ENCODE measurements around the gene ATP5F1A. TPM values are rescaled to one million over a fixed set of nuclear protein-coding genes. Genes with fewer than 3 reads are reported as not detected.
"Not testable (repeated sequence)": the region's sequence is repeated elsewhere in the genome, so short reads cannot be mapped to it uniquely, and the experiment has no call there.

ATP5F1A gene
- total RNA-seq (2014; rRNA removed; shearing (Covaris generic)), result 680 and 776 TPM in 2 replicates

DNA sequence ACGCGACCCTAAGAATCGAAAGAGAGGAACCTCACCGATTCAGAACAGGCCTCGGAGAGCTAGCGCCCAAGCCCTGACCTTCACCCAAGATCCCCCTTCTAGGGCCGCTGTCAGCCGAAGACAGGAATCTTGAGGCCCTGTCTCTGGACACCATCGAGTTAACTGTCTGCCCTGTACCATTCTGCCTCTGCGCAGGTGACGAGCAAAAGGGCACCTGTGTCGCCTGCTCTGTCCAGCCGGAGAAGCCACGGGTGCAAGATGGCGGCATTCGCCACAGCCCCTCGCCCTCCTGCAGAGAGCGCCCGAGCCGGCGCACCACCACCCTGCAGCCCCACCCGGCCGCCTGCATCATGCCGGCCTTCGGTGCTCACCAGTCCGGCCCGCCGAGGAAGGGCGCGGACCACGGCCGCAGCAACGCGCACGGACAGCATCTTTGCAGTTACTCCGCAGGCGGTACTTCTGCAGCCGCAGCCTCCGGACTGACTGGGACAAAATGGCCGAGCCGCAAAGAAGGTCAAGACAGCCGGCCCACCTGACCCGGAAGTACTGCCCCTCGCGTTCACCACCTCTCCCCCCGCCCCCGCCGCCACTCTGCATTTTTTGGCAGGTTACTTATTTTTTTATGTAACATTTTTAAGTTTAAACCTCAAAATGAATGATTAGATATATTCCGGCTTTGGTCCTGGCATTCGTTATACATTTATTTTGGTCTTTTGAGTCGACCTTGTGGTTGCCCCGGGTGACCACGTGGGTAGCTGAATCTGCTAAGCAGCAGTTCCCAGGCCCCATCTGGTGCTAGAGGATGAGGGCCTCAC is at the start of gene ATP5F1A:
TSS of gene ATP5F1A (minus strand) at position 496 of the 815 bp plus-strand sequence. CDS start at position 431, 65 bp downstream.
- peaks cover 47% of the 10 kb centered on the region for H3K36me3 ChIP-seq
- H3K27me3 ChIP-seq (replicated peaks), result no peaks in the 10 kb centered on the region
- peak within 1 kb of the TSS; percentile 62 for H3K27ac ChIP-seq
- H3K4me3 ChIP-seq, result peak within 1 kb of the TSS; percentile 96
- H3K9me3 ChIP-seq (replicated peaks), result 0 out of 2 replicates have a peak, but pooled peaks cover 2% of the 10 kb centered on the region
- DNase-seq (ENCODE audit: low read depth in 1 of 2, low spot score in 2 of 2), result peak; percentile 86 to 92
- H3K4me1 ChIP-seq (replicated peaks), result peaks cover 24% of the 10 kb centered on the region

DNA sequence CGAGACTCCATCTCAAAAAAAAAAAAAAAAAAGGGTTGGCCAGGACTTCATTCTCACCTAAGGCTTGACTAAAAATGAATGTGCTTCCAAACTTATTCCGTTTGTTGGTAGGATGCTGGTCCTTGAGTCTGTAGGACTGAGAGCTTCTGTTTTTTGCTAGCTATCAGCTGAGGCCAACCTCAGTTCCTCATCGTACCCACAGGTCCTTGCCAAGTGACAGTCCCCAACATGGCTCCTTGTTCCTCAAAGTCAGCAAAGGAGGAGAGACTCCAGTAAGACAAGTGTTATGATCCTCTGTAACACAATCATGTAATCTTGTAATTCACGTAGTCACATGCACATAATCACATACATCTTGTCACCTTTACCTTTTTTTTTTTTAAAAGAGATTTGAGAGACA is 43.1 kb upstream of the ATP5F1A start:
- DNase-seq (ENCODE audit: low read depth in 1 of 2, low spot score in 2 of 2), result no peak
- H3K36me3 ChIP-seq, result no peaks in the 10 kb centered on the region
- no peak overlapping the region for H3K27ac ChIP-seq
- H3K9me3 ChIP-seq (replicated peaks), result no peaks in the 10 kb centered on the region
- H3K4me3 ChIP-seq, result no peak overlapping the region
- no peaks in the 10 kb centered on the region for H3K27me3 ChIP-seq (replicated peaks)
- H3K4me1 ChIP-seq (replicated peaks), result peaks cover 12% of the 10 kb centered on the region

DNA sequence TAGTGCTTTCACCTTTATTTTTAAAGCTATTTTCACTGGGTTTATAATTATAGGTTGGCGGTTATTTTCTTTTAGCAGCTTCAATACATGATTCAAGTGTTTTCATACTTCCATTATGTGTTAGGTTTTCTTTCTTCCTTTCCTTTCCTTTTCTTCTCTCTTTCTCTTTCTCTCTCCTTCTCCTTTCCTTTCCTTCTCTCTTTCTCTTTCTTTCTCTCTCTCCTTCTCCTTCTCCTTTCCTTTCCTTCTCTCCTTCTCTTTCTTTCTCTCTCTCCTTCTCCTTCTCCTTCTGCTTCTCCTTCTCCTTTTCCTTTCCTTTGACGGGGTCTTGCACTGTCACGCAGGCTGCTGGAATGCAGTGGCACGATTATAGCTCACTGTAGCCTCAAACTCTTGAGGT is 42.1 kb upstream of the ATP5F1A start:
- H3K27me3 ChIP-seq (replicated peaks), result no peaks in the 10 kb centered on the region
- H3K4me3 ChIP-seq, result no peak overlapping the region
- no peak for DNase-seq (ENCODE audit: low read depth in 1 of 2, low spot score in 2 of 2)
- peaks cover 12% of the 10 kb centered on the region for H3K4me1 ChIP-seq (replicated peaks)
- H3K9me3 ChIP-seq (replicated peaks), result no peaks in the 10 kb centered on the region
- no peak overlapping the region for H3K27ac ChIP-seq
- H3K36me3 ChIP-seq, result no peaks in the 10 kb centered on the region

DNA sequence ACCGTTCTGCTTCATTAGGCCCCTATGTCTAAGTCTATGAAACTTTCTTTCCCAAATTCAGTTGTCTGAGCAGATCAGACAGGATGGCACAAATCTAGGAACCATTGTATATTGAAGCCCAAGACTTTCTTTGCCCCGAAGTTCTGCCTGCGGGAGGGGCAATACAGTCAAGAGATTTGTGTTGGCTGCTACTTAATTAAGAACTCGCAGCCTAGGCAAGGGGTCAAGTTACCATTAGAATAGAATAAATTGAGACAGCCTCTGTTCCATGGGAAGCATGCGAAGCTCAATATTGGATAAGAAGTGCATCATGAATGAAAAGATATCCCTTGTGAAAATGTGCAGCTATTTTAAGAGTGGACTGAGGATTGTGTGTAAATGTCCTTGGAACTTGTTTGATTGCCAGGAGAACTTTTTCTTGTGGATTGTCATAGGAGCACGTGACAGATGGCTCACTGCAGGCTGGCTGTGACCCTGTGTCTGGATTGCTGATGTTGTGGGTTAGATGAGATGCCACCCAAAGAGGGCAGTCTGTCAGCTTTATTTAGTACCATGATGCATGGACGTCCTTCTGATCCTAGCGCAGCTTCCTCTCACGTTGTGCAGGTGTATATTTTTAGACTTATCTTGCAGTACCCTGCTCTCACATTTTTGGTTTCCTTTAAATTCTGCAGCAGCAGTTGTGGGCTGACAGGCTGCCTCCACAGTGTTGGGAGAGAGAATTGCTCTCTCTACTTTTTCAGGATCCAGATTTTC is 37.0 kb upstream of the ATP5F1A start:
- 0 out of 2 replicates have a peak, but pooled peaks cover 4% of the 10 kb centered on the region for H3K4me1 ChIP-seq (replicated peaks)
- no peak for DNase-seq (ENCODE audit: low read depth in 1 of 2, low spot score in 2 of 2)

DNA sequence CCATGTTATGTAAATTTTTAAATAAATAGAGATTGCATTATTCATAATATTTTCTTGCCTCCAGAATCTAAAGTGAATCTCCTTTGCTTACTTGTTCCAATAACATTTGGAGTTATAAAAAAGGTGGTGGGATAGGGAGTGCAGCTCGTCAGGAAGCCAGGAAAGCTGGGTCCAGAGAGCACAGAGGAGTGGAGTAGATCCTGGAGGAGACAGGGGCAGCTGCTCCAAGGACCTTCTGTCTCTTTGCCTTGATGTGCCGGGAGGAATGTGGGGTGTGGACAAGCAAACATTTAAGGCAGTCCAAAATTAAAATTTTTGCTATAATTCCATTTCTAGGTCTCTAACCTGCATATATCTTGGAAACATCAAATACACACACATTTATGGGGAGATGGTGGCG is 35.4 kb upstream of the ATP5F1A start:
- Histone ChIP-seq H3K36me3 (peaks cover 16% of the 10 kb centered on the region), H3K9me3 (replicated peaks) (no peaks in the 10 kb centered on the region), H3K4me1 (replicated peaks) (0 out of 2 replicates have a peak, but pooled peaks cover 4% of the 10 kb centered on the region), H3K27ac (no peak overlapping the region), H3K27me3 (replicated peaks) (no peaks in the 10 kb centered on the region), H3K4me3 (no peak overlapping the region)
- DNase-seq (ENCODE audit: low read depth in 1 of 2, low spot score in 2 of 2), result no peak

More for the DNA sequence above, 37.0 kb upstream of the ATP5F1A start:
- Histone ChIP-seq H3K27ac (no peak overlapping the region), H3K27me3 (replicated peaks) (no peaks in the 10 kb centered on the region), H3K9me3 (replicated peaks) (no peaks in the 10 kb centered on the region), H3K36me3 (peaks cover under 1% of the 10 kb centered on the region), H3K4me3 (no peak overlapping the region)

DNA sequence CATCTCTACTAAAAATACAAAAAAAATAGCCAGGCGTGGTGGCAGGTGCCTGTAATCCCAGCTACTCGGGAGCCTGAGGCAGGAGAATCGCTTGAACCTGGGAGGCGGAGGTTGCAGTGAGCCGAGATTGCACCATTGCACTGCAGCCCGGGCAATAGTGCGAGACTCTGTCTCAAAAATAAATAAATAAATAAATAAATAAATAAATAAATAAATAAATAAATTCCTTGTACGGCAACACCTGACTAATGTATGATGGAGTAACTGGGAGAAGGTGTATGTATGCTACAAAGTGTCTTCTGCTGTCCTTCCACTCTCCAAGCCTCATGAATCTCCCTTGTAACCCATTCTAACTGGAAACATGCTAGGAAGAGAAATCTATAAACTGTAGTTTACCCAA is 32.5 kb upstream of the ATP5F1A start:
- H3K27ac ChIP-seq; DNase-seq (ENCODE audit: low read depth in 1 of 2, low spot score in 2 of 2); H3K4me3 ChIP-seq; H3K4me1 ChIP-seq (replicated peaks); H3K9me3 ChIP-seq (replicated peaks); H3K27me3 ChIP-seq (replicated peaks): not testable (repeated sequence)
- H3K36me3 ChIP-seq, result peaks cover 34% of the 10 kb centered on the region

DNA sequence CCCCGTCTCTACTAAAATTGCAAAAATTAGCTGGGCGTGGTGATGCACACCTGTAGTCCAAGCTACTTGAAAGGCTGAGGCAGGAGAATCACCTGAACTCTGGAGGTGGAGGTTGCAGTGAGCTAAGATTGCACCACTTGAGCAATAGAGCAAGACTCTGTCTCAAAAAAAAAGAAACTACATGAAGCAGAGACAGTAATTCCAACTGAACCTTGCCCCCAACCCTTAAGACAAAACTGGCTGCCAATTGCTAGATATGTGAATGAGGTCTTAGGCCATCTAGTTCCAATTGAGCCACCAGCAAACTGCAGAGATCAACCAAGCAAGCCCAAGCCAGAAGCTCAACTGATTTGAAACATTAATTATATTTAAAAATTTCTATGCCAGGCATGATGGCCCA is 32.0 kb upstream of the ATP5F1A start:
- H3K27ac ChIP-seq, result no peak overlapping the region
- H3K4me3 ChIP-seq, result no peak overlapping the region
- no peaks in the 10 kb centered on the region for H3K9me3 ChIP-seq (replicated peaks)
- H3K27me3 ChIP-seq (replicated peaks), result no peaks in the 10 kb centered on the region
- DNase-seq (ENCODE audit: low read depth in 1 of 2, low spot score in 2 of 2), result no peak
- peaks cover 36% of the 10 kb centered on the region for H3K36me3 ChIP-seq
- H3K4me1 ChIP-seq (replicated peaks), result 0 out of 2 replicates have a peak, but pooled peaks cover 4% of the 10 kb centered on the region

DNA sequence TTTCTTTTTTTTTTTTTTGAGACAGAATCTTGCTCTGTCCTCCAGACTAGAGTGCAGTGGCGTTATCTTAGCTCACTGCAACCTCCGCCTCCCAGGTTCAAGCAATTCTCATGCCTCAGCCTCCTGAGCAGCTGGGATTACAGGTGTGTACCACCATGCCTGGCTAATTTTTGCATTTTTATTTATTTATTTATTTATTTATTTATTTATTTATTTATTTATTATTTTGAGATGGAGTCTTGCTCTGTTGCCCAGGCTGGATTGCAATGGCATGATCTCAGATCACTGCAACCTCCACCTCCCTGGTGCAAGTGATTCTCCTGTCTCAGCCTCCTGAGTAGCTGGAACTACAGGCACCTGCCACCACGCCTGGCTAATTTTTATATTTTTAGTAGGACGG is 28.5 kb upstream of the ATP5F1A start:
- not testable (repeated sequence) for H3K27me3 ChIP-seq (replicated peaks); H3K27ac ChIP-seq; H3K9me3 ChIP-seq (replicated peaks); DNase-seq (ENCODE audit: low read depth in 1 of 2, low spot score in 2 of 2); H3K4me3 ChIP-seq; H3K4me1 ChIP-seq (replicated peaks)
- peaks cover 57% of the 10 kb centered on the region for H3K36me3 ChIP-seq

DNA sequence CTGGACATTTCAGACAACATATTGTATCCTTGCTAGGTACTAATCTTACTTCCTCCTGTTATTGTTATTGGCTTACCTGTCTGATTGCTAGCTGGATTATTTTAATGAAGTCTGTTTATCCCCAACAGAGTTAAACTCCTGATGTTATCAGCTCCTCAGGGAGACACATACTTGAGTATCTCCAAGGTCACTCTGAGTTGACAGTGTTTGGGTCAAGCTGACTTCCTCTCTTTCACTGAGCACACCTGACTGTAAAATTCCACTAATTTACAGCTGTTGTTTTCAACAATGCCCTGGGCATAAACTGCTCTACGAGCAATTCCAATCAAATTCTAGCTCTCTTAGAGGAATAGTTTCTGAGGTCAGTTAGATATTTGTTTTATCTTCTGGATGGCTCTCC is 15.7 kb upstream of the ATP5F1A start:
- Histone ChIP-seq H3K4me1 (replicated peaks) (no peaks in the 10 kb centered on the region), H3K4me3 (no peak overlapping the region), H3K9me3 (replicated peaks) (no peaks in the 10 kb centered on the region), H3K27ac (no peak overlapping the region), H3K27me3 (replicated peaks) (no peaks in the 10 kb centered on the region), H3K36me3 (peaks cover 48% of the 10 kb centered on the region)
- no peak for DNase-seq (ENCODE audit: low read depth in 1 of 2, low spot score in 2 of 2)

DNA sequence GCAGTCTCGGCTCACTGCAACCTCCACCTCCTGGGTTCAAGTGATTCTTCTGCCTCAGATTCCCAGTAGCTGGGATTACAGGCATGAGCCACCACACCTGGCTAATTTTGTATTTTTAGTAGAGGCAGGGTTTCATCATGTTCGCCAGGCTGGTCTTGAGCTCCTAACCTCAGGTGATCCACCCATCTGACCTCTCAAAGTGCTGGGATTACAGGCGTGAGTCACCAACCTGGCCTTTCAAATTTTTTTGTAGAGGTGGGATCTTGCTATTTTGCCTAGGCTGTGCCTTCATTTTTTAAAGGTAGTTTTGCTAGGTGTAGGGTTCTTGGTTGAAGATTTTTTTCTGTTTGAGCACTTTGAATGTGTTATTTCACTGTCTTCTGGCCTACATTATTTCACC is 12.3 kb upstream of the ATP5F1A start:
- no peak for DNase-seq (ENCODE audit: low read depth in 1 of 2, low spot score in 2 of 2)
- Histone ChIP-seq H3K4me1 (replicated peaks) (no peaks in the 10 kb centered on the region), H3K27ac (no peak overlapping the region), H3K27me3 (replicated peaks) (no peaks in the 10 kb centered on the region), H3K36me3 (peaks cover 48% of the 10 kb centered on the region), H3K9me3 (replicated peaks) (no peaks in the 10 kb centered on the region), H3K4me3 (no peak overlapping the region)

DNA sequence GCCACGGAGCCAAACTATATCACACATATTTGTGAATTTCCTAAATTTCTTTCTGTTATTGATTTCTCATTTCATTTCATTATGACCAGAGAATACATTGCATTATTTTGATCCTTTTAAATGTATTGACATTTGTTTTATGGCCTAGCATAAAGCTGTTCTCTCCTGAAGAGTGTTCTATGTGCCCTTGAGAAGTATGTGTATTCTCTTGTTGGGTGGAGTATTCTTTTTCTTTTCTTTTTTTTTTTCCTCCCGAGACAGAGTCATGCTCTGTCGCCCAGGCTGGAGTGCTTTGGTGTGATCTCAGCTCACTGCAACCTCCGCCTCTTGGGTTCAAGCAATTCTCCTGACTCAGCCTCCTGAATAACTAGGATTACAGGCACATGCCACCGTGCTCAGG is 11.3 kb upstream of the ATP5F1A start:
- no peak for DNase-seq (ENCODE audit: low read depth in 1 of 2, low spot score in 2 of 2)
- H3K27ac ChIP-seq, result no peak overlapping the region
- no peaks in the 10 kb centered on the region for H3K4me1 ChIP-seq (replicated peaks)

DNA sequence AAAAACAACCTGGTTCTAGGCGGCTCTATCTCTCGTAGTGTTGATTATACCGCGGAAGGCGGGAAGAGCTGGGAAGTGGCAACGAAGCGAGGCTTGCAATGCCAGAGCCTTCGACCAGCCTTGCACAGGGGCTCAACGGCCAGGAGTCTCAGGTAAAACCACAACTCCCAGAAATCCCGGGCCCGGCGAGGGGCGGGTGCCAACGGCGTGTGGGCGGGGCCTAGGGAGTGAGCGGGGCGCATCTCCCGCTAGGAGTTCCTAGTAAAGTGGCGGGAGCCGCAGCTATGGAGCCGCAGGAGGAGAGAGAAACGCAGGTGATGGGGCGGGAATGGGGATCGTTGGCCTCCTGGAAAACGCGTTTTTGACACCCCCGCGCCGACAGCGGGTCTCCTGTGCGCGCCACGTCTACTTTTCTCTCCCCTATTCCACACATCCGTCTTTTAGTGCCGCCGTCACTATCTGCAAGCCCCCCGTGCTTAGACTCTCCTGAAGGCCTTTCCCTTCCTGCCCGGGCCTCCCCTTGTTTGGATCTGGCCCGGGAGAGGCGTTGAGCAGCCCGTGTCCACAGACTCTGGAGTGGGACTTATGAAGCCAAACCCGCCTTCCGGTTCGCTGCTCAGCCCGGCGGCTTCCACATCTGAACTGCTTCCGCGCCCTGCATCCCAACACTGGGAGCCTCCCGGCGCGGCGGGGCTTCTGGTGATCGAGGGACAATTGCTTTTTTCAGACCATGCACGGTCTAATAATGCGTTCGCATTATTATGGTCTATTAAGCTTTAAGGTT is 6.2 kb upstream of the ATP5F1A start, which contains the start of gene HAUS1:
TSS of gene HAUS1 (plus strand) at position 258 of the 784 bp plus-strand sequence. CDS start at position 285, 27 bp downstream.
- H3K9me3 ChIP-seq (replicated peaks), result no peaks in the 10 kb centered on the region
- H3K4me1 ChIP-seq (replicated peaks), result peaks cover 15% of the 10 kb centered on the region
- peak within 1 kb of the TSS; percentile 53 for H3K27ac ChIP-seq
- H3K36me3 ChIP-seq, result peaks cover 15% of the 10 kb centered on the region
- peak within 1 kb of the TSS; percentile 70 for H3K4me3 ChIP-seq
- DNase-seq (ENCODE audit: low read depth in 1 of 2, low spot score in 2 of 2), result peak; percentile 78 to 91
- no peaks in the 10 kb centered on the region for H3K27me3 ChIP-seq (replicated peaks)

More for the DNA sequence above, 11.3 kb upstream of the ATP5F1A start:
- H3K27me3 ChIP-seq (replicated peaks), result no peaks in the 10 kb centered on the region
- no peak overlapping the region for H3K4me3 ChIP-seq
- no peaks in the 10 kb centered on the region for H3K9me3 ChIP-seq (replicated peaks)
- H3K36me3 ChIP-seq, result peaks cover 40% of the 10 kb centered on the region

DNA sequence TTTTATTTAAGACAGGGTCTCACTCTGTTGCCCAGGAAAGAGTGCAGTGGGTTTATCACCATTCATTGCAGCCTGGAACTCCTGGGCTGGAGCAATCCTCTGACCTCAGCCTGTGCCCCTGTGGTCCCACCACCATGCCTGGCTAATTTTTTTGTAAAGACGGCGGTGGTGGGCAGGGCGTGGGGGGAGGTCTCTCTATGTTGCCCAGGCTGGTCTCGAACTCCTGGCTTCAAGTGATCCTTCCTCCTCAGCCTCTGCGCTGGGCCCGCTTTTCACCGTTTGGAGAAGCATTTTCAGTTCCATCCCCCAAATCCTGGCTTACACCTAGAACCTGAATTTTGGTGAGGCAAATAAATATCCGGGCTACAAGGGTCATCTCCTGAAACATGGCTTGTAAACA is 1.4 kb upstream of the ATP5F1A start:
- H3K4me1 ChIP-seq (replicated peaks), result peaks cover 29% of the 10 kb centered on the region
- H3K4me3 ChIP-seq, result no peak overlapping the region
- H3K27ac ChIP-seq, result no peak overlapping the region
- peaks cover 33% of the 10 kb centered on the region for H3K36me3 ChIP-seq
- H3K27me3 ChIP-seq (replicated peaks), result no peaks in the 10 kb centered on the region
- H3K9me3 ChIP-seq (replicated peaks), result 0 out of 2 replicates have a peak, but pooled peaks cover 2% of the 10 kb centered on the region
- no peak for DNase-seq (ENCODE audit: low read depth in 1 of 2, low spot score in 2 of 2)

Data from SJSA1 (cell line).